ENCODE data around the gene KRTAP4-7.
"Not testable (repeated sequence)": the region's sequence is repeated elsewhere in the genome, so short reads cannot be mapped to it uniquely, and the experiment has no call there.

Gene KRTAP4-7

DNA sequence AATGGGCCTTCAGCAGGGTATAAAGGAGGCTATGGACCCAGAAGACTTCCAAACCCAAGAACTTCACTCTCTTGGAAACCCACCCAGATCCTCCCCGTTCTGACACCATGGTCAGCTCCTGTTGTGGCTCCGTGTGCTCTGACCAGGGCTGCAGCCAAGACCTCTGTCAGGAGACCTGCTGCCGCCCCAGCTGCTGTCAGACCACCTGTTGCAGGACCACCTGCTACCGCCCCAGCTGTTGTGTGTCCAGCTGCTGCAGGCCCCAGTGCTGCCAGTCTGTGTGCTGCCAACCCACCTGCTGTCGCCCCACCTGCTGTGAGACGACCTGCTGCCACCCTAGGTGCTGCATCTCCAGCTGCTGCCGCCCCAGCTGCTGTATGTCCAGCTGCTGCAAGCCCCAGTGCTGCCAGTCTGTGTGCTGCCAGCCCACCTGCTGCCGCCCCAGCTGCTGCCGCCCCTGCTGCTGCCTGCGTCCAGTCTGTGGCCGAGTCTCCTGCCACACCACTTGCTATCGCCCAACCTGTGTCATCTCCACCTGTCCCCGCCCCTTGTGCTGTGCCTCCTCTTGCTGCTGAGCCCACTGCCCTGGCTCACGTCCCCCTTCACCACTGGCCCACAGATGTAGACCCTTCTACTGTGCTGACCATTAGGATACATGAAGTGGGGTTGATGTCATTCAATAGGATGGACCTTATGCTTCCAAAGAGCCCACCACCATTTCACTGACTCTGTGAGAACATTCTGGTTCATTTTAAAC is at the start of gene KRTAP4-7:
KRTAP4-7 (plus strand) TSS at position 51 of the 757 bp plus-strand sequence; CDS start at position 108, 57 bp downstream.
- H3K4me3 ChIP-seq (replicated peaks in 1 of 2; ENCODE audit: low read depth in 2 of 2, low read length in 2 of 2); DNase-seq (ENCODE audit: low read depth in 2 of 2): not testable (repeated sequence)

DNA sequence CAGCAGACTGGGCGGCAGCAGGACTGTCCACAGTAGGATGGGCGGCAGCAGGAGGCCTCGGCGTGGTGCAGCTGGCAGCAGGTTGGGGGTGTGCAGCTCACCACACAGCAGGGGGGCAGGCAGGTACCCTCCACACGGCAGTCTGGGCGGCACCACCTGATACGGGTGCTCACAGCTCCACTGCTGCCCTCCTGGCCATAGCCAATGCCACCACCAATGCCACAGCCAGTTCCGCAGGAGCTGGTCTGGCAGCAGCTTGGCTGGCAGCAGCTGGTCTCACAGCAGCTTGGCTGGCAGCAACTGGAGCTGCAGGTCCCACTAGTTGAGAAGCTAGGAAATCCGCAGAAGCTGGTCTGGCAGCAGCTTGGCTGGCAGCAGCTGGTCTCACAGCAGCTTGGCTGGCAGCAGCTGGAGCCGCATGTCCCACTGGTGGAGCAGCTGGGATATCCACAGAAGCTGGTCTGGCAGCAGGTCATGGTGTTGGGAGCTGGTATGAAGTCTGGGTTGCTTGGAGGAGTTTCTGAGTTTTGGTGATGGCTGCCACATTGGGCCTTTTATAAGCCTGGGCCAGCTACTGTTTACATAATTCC is 49.5 kb upstream of the KRTAP4-7 start, which contains the start of gene KRTAP1-3:
KRTAP1-3 (minus strand) TSS at position 529 of the 590 bp plus-strand sequence; CDS start at position 476, 53 bp downstream.
- not testable (repeated sequence) for H3K4me3 ChIP-seq (replicated peaks in 1 of 2; ENCODE audit: low read depth in 2 of 2, low read length in 2 of 2); DNase-seq (ENCODE audit: low read depth in 2 of 2)

DNA sequence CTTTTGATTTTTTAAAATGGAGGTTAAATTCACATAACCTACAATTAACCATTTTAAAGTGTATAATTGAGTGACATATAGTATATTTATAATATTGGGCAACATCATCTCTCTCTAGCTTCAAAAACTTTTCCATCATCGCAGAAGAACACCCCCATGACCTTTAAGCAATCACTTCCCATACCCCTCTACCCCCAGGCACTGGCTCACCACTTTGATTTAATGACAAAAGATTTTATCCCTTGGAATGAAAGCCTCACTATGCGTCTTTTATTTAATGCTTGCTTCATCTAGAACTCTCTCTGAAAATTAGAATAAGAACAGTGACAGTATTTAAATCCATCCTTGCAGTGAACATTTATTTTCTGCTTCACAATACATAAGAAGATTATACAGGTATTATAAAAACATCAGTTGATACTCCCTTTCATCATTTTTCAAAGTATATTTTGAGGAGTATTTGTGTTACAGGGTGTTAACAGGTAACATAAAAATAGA is 46.0 kb upstream of the KRTAP4-7 start:
- TF ChIP-seq CTCF (IDR thresholded peaks at IDR 0.05; ENCODE audit: low read depth, low read length): no peak
- no peak overlapping the region for H3K4me3 ChIP-seq (replicated peaks in 1 of 2; ENCODE audit: low read depth in 2 of 2, low read length in 2 of 2)
- no peak for DNase-seq (ENCODE audit: low read depth in 2 of 2)

DNA sequence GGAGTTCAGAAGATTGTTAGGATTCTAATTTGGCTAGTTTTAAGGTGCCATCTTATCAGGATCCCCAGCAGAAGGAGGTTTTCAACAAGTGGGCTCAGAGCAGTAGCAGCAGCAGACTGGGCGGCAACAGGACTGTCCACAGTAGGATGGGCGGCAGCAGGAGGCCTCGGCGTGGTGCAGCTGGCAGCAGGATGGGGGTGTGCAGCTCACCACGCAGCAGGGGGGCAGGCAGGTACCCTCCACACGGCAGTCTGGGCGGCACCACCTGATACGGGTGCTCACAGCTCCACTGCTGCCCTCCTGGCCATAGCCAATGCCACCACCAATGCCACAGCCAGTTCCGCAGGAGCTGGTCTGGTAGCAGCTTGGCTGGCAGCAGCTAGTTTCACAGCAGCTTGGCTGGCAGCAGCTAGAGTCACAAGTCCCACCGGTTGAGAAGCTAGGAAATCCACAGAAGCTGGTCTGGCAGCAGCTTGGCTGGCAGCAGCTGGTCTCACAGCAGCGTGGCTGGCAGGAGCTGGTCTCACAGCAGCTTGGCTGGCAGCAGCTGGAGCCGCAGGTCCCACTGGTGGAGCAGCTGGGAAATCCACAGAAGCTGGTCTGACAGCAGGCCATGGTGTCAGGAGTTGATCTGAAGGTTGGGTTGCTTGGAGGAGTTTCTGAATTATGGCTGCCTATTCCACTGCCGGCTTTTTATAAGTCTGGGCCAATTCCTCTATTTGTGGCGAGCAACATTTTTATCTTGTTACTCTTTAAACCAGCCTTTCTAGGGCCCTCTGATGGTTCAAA is 43.0 kb upstream of the KRTAP4-7 start, which contains the start of gene KRTAP1-1:
KRTAP1-1 (minus strand) TSS at position 668 of the 789 bp plus-strand sequence; CDS start at position 615, 53 bp downstream.
- not testable (repeated sequence) for H3K4me3 ChIP-seq (replicated peaks in 1 of 2; ENCODE audit: low read depth in 2 of 2, low read length in 2 of 2)

DNA sequence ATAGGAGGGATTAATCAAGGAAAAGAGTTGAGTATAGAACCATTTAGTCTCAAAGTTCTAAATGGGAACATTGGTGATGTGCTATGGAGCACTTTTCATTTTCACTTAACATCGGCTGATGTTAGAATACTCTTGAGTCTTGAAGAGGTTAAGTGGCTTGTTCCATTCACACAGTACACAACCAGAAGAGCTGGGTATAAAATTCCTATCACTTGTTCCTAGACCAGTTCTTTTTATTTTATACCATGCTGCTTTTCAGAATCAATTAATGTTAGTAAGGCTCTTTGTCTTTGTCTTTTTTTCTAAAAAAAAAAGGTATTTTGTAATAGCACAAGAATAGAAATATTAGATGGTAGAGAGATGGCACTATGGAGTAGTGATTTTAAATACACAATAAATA is 41.0 kb upstream of the KRTAP4-7 start:
- H3K4me3 ChIP-seq (replicated peaks in 1 of 2; ENCODE audit: low read depth in 2 of 2, low read length in 2 of 2): no peak overlapping the region
- TF ChIP-seq CTCF (IDR thresholded peaks at IDR 0.05; ENCODE audit: low read depth, low read length): no peak
- DNase-seq (ENCODE audit: low read depth in 2 of 2): no peak

More for the DNA sequence above, 43.0 kb upstream of the KRTAP4-7 start, which contains the start of gene KRTAP1-1:
- DNase-seq (ENCODE audit: low read depth in 2 of 2): not testable (repeated sequence)

DNA sequence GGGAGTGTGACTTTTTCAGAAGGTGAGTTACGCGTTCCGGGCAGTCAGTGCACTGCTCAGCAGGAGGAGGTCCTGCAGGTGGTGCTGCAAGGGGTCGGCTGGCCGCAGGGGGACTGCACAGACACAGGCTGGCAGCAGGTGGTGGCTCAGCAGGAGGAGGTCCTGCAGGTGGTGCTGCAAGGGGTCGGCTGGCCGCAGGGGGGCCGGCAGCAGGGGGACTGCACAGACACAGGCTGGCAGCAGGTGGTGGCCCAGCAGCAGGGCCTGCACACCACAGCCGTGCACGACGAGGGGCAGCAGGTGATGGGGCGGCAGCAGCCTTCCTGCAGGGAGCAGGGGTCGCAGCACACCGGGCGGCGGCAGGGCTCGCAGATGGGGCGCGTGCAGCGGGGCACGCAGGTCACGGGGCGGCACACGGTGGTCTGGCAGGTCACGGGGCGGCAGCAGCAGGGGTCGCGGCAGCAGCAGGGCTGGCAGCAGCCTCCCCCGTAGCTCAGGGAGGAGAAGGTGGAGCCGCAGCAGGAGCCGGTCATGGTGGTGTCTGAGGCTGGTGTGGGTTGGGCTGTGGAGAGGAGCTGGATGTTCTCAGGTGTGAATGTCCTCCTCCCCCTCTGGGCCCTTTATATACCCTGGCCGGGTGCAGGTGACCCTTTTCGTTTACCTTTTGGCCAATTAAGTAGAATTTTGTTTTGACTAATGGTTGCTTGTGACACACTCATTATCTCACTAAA is 37.0 kb upstream of the KRTAP4-7 start, which contains the start of gene KRTAP2-1:
KRTAP2-1 (minus strand) TSS at position 582 of the 731 bp plus-strand sequence; CDS start at position 533, 49 bp downstream.
- DNase-seq (ENCODE audit: low read depth in 2 of 2); H3K4me3 ChIP-seq (replicated peaks in 1 of 2; ENCODE audit: low read depth in 2 of 2, low read length in 2 of 2): not testable (repeated sequence)

- TF ChIP-seq CTCF (IDR thresholded peaks at IDR 0.05; ENCODE audit: low read depth, low read length): no peak
- H3K4me3 ChIP-seq (replicated peaks in 1 of 2; ENCODE audit: low read depth in 2 of 2, low read length in 2 of 2): no peak overlapping the region
- DNase-seq (ENCODE audit: low read depth in 2 of 2): peak in 1 of 2 donors; percentile 57
Observed at GRCh38 chr17:41048441-41048840, 35.5 kb upstream of the KRTAP4-7 start.

DNA sequence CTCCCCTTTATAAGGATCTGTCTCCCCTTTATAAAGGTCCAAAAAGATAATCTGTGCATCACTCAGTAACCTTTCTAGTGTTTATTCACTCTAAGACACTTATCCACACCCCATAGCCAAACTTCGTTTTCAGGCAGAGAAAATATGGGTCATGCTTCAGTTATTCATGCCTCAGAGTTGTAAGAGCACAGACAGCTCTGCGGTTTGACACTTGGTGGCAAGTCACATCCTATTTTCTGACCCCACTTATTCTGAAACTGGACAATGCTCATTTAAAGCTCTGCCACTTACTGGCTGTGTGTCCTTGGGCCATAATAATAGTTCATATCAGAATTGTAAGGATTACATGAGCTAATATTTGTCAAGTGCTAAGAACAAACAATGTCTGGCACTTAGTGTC is 34.8 kb upstream of the KRTAP4-7 start:
- DNase-seq (ENCODE audit: low read depth in 2 of 2): peak in 1 of 2 donors; percentile 85
- TF ChIP-seq CTCF (IDR thresholded peaks at IDR 0.05; ENCODE audit: low read depth, low read length): no peak
- no peak overlapping the region for H3K4me3 ChIP-seq (replicated peaks in 1 of 2; ENCODE audit: low read depth in 2 of 2, low read length in 2 of 2)
